WTC11 (cell line): ENCODE data around the gene ANTKMT. TPM values are rescaled to one million over a fixed set of nuclear protein-coding genes. Genes with fewer than 3 reads are reported as not detected.

ENCODE experiments used
- CBFB ChIP-seq: sonication (generic); formaldehyde crosslinking; IDR thresholded peaks from 2 replicates; pipeline ENCODE4 v1.8.1; 2022; ENCODE audit warnings: mild to moderate bottlenecking, low read depth, missing genetic modification reagents
- E2F4 ChIP-seq: sonication (generic); formaldehyde crosslinking; IDR thresholded peaks from 2 replicates; pipeline ENCODE4 v1.8.1; 2022; ENCODE audit warnings: low read depth, mild to moderate bottlenecking, moderate library complexity, missing genetic modification reagents, borderline replicate concordance
- EMX1 ChIP-seq: fragments of 250-450 bp; sonication (Bioruptor Pico); IDR thresholded peaks from 2 replicates; pipeline ENCODE4 v1.8.0; 2021; ENCODE audit warnings: mild to moderate bottlenecking
- FOXK1 ChIP-seq: sonication (generic); formaldehyde crosslinking; IDR thresholded peaks from 2 replicates; pipeline ENCODE4 v1.8.0; 2022; ENCODE audit warnings: mild to moderate bottlenecking, moderate library complexity, missing genetic modification reagents
- FOXP4 ChIP-seq: sonication (generic); formaldehyde crosslinking; IDR thresholded peaks from 2 replicates; pipeline ENCODE4 v1.8.0; 2022; ENCODE audit warnings: mild to moderate bottlenecking, missing genetic modification reagents
- GRHL2 ChIP-seq: fragments of 250-450 bp; sonication (Bioruptor Pico); IDR thresholded peaks from 2 replicates; pipeline ENCODE4 v1.8.0; 2022; ENCODE audit warnings: mild to moderate bottlenecking, moderate library complexity; ENCODE audit not compliant: insufficient replicate concordance, severe bottlenecking
- KAT7 ChIP-seq: sonication (generic); formaldehyde crosslinking; IDR thresholded peaks from 2 replicates; pipeline ENCODE4 v1.8.1; 2023; ENCODE audit warnings: missing genetic modification reagents, mild to moderate bottlenecking, borderline replicate concordance
- MYBL2 ChIP-seq: sonication (generic); formaldehyde crosslinking; IDR thresholded peaks from 2 replicates; pipeline ENCODE4 v1.8.1; 2023; ENCODE audit warnings: mild to moderate bottlenecking, moderate library complexity, missing genetic modification reagents
- NFATC4 ChIP-seq: fragments of 250-450 bp; sonication (Bioruptor Pico); IDR thresholded peaks from 2 replicates; pipeline ENCODE4 v1.9.0; 2021; ENCODE audit warnings: mild to moderate bottlenecking
- NFE2L1 ChIP-seq: sonication (generic); formaldehyde crosslinking; IDR thresholded peaks from 2 replicates; pipeline ENCODE4 v1.8.1; 2023; ENCODE audit warnings: missing genetic modification reagents
- NFYB ChIP-seq: sonication (generic); formaldehyde crosslinking; conservative IDR thresholded peaks from 2 replicates; pipeline ENCODE4 v1.8.0; 2022; ENCODE audit warnings: low read depth, missing genetic modification reagents
- NR1H2 ChIP-seq: sonication (generic); formaldehyde crosslinking; IDR thresholded peaks from 2 replicates; pipeline ENCODE4 v1.9.0; 2021; ENCODE audit warnings: mild to moderate bottlenecking, moderate library complexity, missing genetic modification reagents
- NR2C2 ChIP-seq: sonication (generic); formaldehyde crosslinking; IDR thresholded peaks from 2 replicates; pipeline ENCODE4 v1.8.0; 2022; ENCODE audit warnings: mild to moderate bottlenecking, missing genetic modification reagents
- NR3C1 ChIP-seq: sonication (generic); formaldehyde crosslinking; conservative IDR thresholded peaks from 2 replicates; pipeline ENCODE4 v1.8.1; 2023; ENCODE audit warnings: low read depth, mild to moderate bottlenecking, missing genetic modification reagents
- RELA ChIP-seq: sonication (generic); formaldehyde crosslinking; IDR thresholded peaks from 2 replicates; pipeline ENCODE4 v1.8.1; 2022; ENCODE audit warnings: missing genetic modification reagents, mild to moderate bottlenecking, borderline replicate concordance
- SMAD3 ChIP-seq: sonication (generic); formaldehyde crosslinking; IDR thresholded peaks from 2 replicates; pipeline ENCODE4 v1.8.0; 2022; ENCODE audit warnings: missing genetic modification reagents, mild to moderate bottlenecking, borderline replicate concordance
- SMAD4 ChIP-seq: sonication (generic); formaldehyde crosslinking; IDR thresholded peaks from 2 replicates; pipeline ENCODE4 v1.8.0; 2022; ENCODE audit warnings: mild to moderate bottlenecking, missing genetic modification reagents
- TEAD1 ChIP-seq: sonication (generic); formaldehyde crosslinking; IDR thresholded peaks from 2 replicates; pipeline ENCODE4 v1.8.0; 2022; ENCODE audit warnings: mild to moderate bottlenecking, missing genetic modification reagents
- ZNF219 ChIP-seq: sonication (generic); formaldehyde crosslinking; IDR thresholded peaks from 2 replicates; pipeline ENCODE4 v1.8.0; 2023; ENCODE audit warnings: missing genetic modification reagents, mild to moderate bottlenecking, borderline replicate concordance
- ZNF263 ChIP-seq: sonication (generic); formaldehyde crosslinking; IDR thresholded peaks from 2 replicates; pipeline ENCODE4 v1.8.1; 2022; ENCODE audit warnings: low read depth, mild to moderate bottlenecking, moderate library complexity, missing genetic modification reagents
- ZNF317 ChIP-seq: sonication (generic); formaldehyde crosslinking; IDR thresholded peaks from 2 replicates; pipeline ENCODE4 v1.8.1; 2023; ENCODE audit warnings: low read depth, mild to moderate bottlenecking, moderate library complexity, missing genetic modification reagents, borderline replicate concordance
- ZNF423 ChIP-seq: fragments of 250-450 bp; sonication (Bioruptor Pico); IDR thresholded peaks from 2 replicates; pipeline ENCODE4 v2.1.2; 2022; ENCODE audit warnings: mild to moderate bottlenecking, moderate library complexity
- ZNF512 ChIP-seq: sonication (generic); formaldehyde crosslinking; IDR thresholded peaks from 2 replicates; pipeline ENCODE4 v1.8.1; 2022; ENCODE audit warnings: missing genetic modification reagents, borderline replicate concordance
- ZNF671 ChIP-seq: fragments of 250-450 bp; sonication (Bioruptor Pico); IDR thresholded peaks from 2 replicates; pipeline ENCODE4 v1.8.0; 2021; ENCODE audit warnings: mild to moderate bottlenecking
- total RNA-seq: library from RNA; stranded (reverse); gene quantifications from 3 replicates; pipeline ENCODE4 v1.2.3, GENCODE V29; 2021
- TF ChIP-seq, protein P1 (sequence below): fragments of 250-450 bp; sonication (Bioruptor Pico); IDR thresholded peaks from 2 replicates; pipeline ENCODE4 v2.1.2; 2022; ENCODE audit warnings: mild to moderate bottlenecking, moderate library complexity
- TF ChIP-seq, protein P2 (sequence below): sonication (generic); formaldehyde crosslinking; IDR thresholded peaks from 2 replicates; pipeline ENCODE4 v1.8.1; 2023; ENCODE audit warnings: mild to moderate bottlenecking, missing genetic modification reagents, moderate library complexity
- TF ChIP-seq, protein P3 (sequence below): sonication (generic); formaldehyde crosslinking; IDR thresholded peaks from 2 replicates; pipeline ENCODE4 v1.8.0; 2022; ENCODE audit warnings: mild to moderate bottlenecking, missing genetic modification reagents
- TF ChIP-seq, protein P4 (sequence below): sonication (generic); formaldehyde crosslinking; IDR thresholded peaks from 2 replicates; pipeline ENCODE4 v1.8.1; 2022; ENCODE audit warnings: mild to moderate bottlenecking, moderate library complexity, missing genetic modification reagents

Gene ANTKMT
- total RNA-seq, 1 experiment from 2014 or later, result 40.6 TPM

DNA sequence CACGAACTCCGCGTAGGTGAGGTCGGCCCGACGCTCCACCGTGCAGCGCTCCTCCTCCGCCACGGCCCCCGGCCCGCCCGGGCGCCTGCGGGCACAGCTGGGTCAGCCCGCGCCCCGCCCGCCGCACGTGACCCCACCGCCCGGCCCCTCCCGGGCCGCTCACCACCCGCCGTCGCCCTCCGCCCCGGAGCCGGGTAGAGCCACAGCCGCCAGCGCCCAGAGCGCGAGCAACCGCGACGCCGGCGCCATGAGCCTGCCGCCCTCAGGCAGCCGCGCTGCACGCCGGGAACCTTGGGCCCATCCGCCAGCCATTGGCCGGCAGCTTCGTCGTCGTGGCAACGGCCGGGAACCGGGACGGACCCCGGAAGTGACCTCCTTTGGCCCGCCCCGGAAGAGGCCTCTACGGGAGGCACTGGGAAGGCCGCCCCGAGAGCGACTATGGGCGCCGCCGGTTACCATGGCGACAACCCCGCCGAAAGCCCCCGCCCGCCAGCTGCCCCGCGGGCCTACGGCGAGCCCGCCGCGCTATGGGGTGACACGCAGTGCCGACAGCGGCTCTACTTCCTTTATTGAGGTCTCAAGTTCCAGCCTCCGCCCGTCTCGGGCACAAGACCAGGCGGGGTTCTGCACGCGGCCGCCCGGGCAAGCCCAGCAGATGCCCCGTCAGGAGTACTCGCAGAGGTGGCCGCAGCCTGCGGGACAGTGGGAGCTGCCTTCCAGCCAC, 36.7 kb upstream of the ANTKMT start, which contains the start of gene JMJD8 (continued):
- TF ChIP-seq ZNF423 (CRISPR knock-in tag), result 0 out of 2 replicates have a peak, but pooled peaks have one; percentile 21
- no peak for TF ChIP-seq ZNF317
- no peak for TF ChIP-seq RELA (CRISPR knock-in tag)
- TF ChIP-seq, protein P1, sequence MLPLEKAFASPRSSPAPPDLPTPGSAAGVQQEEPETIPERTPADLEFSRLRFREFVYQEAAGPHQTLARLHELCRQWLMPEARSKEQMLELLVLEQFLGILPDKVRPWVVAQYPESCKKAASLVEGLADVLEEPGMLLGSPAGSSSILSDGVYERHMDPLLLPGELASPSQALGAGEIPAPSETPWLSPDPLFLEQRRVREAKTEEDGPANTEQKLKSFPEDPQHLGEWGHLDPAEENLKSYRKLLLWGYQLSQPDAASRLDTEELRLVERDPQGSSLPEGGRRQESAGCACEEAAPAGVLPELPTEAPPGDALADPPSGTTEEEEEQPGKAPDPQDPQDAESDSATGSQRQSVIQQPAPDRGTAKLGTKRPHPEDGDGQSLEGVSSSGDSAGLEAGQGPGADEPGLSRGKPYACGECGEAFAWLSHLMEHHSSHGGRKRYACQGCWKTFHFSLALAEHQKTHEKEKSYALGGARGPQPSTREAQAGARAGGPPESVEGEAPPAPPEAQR (CRISPR knock-in tag), result no peak
- no peak; the same call in 1 of the 2 replicates for TF ChIP-seq E2F4 (CRISPR knock-in tag)
- no peak for TF ChIP-seq ZNF512 (CRISPR knock-in tag)
- no peak for TF ChIP-seq NR2C2 (CRISPR knock-in tag)
- TF ChIP-seq, protein P2, sequence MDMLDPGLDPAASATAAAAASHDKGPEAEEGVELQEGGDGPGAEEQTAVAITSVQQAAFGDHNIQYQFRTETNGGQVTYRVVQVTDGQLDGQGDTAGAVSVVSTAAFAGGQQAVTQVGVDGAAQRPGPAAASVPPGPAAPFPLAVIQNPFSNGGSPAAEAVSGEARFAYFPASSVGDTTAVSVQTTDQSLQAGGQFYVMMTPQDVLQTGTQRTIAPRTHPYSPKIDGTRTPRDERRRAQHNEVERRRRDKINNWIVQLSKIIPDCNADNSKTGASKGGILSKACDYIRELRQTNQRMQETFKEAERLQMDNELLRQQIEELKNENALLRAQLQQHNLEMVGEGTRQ (CRISPR knock-in tag), result peak; percentile 71
- TF ChIP-seq NFATC4 (CRISPR knock-in tag), result no peak; the same call in 1 of the 2 replicates
- TF ChIP-seq NR3C1 (CRISPR knock-in tag), result no peak
- TF ChIP-seq TEAD1 (CRISPR knock-in tag), result peak; percentile 80
- TF ChIP-seq, protein P3, sequence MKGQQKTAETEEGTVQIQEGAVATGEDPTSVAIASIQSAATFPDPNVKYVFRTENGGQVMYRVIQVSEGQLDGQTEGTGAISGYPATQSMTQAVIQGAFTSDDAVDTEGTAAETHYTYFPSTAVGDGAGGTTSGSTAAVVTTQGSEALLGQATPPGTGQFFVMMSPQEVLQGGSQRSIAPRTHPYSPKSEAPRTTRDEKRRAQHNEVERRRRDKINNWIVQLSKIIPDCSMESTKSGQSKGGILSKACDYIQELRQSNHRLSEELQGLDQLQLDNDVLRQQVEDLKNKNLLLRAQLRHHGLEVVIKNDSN (CRISPR knock-in tag), result no peak
- TF ChIP-seq ZNF263 (CRISPR knock-in tag), result no peak
- TF ChIP-seq EMX1 (CRISPR knock-in tag), result peak; percentile 77
- TF ChIP-seq, protein P4, sequence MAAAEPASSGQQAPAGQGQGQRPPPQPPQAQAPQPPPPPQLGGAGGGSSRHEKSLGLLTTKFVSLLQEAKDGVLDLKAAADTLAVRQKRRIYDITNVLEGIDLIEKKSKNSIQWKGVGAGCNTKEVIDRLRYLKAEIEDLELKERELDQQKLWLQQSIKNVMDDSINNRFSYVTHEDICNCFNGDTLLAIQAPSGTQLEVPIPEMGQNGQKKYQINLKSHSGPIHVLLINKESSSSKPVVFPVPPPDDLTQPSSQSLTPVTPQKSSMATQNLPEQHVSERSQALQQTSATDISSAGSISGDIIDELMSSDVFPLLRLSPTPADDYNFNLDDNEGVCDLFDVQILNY, result peak; percentile 69; the same call in 1 of the 2 replicates
- TF ChIP-seq KAT7 (CRISPR knock-in tag), result no peak
- no peak for TF ChIP-seq CBFB (CRISPR knock-in tag)
- TF ChIP-seq FOXP4 (CRISPR knock-in tag), result no peak
- TF ChIP-seq FOXK1, result peak; percentile 49; the same call in 1 of the 2 replicates
- no peak for TF ChIP-seq ZNF219 (CRISPR knock-in tag)
- TF ChIP-seq NFYB (CRISPR knock-in tag), result peak; percentile 88
- TF ChIP-seq NR1H2, result no peak
- peak; percentile 57; the same call in 1 of the 2 replicates for TF ChIP-seq NFE2L1 (CRISPR knock-in tag)
- no peak for TF ChIP-seq SMAD3 (CRISPR knock-in tag)
- TF ChIP-seq ZNF671, result no peak
- TF ChIP-seq SMAD4 (CRISPR knock-in tag), result no peak
- TF ChIP-seq MYBL2 (CRISPR knock-in tag), result peak; percentile 73; the same call in 1 of the 2 replicates
- TF ChIP-seq GRHL2 (CRISPR knock-in tag), result no peak
